Stimulated activated memory B cell treated with anti-CD40 and anti-IgM and Interleukin-4, amounts not matched to agents 10 μg/mL and 1 μg/mL and 100 μg/mL, for 72 hours (primary cell): ENCODE data around the gene BRS3.
"Not testable (repeated sequence)": the region's sequence is repeated elsewhere in the genome, so short reads cannot be mapped to it uniquely, and the experiment has no call there.

ENCODE experiments used
- ATAC-seq: fragments of 150-1000 bp; cut with Tn5 transposase; 2 replicates; pipeline ENCODE4 v1.10.0; 2021
- H3K27ac Mint-ChIP-seq: one replicate; pipeline ENCODE4 v1.8.0; 2022; ENCODE audit warnings: mild to moderate bottlenecking, mixed read lengths
- H3K27me3 Mint-ChIP-seq: one replicate; pipeline ENCODE4 v1.8.0; 2022; ENCODE audit warnings: mixed read lengths
- H3K36me3 Mint-ChIP-seq: one replicate; pipeline ENCODE4 v1.8.0; 2022; ENCODE audit warnings: mixed read lengths
- H3K4me1 Mint-ChIP-seq: one replicate; pipeline ENCODE4 v1.8.0; 2022; ENCODE audit warnings: mixed read lengths
- H3K4me3 Mint-ChIP-seq: one replicate; pipeline ENCODE4 v1.8.0; 2022; ENCODE audit warnings: mild to moderate bottlenecking, moderate library complexity, mixed read lengths
- H3K9me3 Mint-ChIP-seq: one replicate; pipeline ENCODE4 v1.8.0; 2022; ENCODE audit warnings: mixed read lengths

BRS3 gene

DNA sequence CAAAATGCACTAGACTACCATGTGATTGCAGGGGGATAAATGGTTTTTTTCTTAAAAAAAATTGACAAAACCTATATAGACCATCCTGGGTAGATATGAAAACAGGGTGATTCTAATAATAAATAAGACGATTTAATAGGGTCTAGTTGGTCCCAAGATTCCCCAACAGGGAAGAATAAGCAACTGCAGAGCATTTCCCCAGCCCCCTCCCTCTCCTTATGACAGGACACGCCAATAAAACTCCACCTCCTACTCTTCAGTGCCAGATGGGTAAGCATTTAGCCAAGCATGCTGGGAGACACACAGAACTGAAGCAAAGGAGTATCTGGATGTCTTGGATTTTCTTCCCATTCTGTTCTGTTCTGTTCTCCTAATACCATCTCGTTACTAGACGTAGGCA is at the start of gene BRS3:
TSS of gene BRS3 (plus strand) at position 301 of the 400 bp plus-strand sequence. CDS start 168 bp downstream, outside the sequence.
- no peaks in the 10 kb centered on the region for H3K9me3 Mint-ChIP-seq
- no peaks in the 10 kb centered on the region for H3K4me1 Mint-ChIP-seq
- no peaks in the 10 kb centered on the region for H3K27me3 Mint-ChIP-seq
- no peak for ATAC-seq
- H3K36me3 Mint-ChIP-seq, result no peaks in the 10 kb centered on the region
- H3K27ac Mint-ChIP-seq, result no peak within 1 kb of the TSS
- H3K4me3 Mint-ChIP-seq, result no peak within 1 kb of the TSS

DNA sequence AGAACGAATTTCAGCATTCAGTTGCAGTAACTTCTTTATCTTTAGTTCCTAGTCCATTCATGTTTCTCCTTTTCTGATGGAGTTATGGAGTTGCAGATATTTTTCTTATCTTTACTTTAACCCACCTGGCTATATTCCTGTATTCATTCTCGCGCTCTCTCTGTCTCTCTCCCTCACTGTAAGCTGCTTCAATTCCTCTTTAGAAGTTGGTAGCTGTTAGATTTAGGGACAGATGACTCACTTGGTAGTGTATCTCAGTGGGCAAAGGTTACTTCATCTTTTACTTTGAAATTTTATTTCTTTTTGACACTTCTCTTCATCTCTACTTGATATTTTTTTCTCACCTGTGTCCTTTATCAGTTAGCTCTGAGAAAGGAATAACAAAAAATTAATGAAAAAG is 49.6 kb upstream of the BRS3 start:
- Mint-ChIP-seq H3K27me3 (no peaks in the 10 kb centered on the region), H3K4me1 (no peaks in the 10 kb centered on the region), H3K27ac (no peak overlapping the region), H3K36me3 (no peaks in the 10 kb centered on the region), H3K9me3 (no peaks in the 10 kb centered on the region), H3K4me3 (no peak overlapping the region)
- ATAC-seq, result no peak

DNA sequence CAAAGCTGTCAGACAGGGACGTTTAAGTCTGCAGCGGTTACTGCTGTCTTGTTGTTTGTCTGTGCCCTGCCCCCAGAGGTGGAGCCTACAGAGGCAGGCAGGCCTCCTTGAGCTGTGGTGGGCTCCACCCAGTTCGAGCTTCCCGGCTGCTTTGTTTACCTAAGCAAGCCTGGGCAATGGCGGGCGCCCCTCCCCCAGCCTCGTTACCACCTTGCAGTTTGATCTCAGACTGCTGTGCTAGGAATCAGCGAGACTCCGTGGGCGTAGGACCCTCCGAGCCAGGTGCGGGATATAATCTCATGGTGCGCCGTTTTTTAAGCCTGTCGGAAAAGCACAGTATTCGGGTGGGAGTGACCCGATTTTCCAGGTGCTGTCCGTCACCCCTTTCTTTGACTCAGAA is 42.1 kb upstream of the BRS3 start:
- not testable (repeated sequence) for H3K27ac Mint-ChIP-seq, H3K36me3 Mint-ChIP-seq, ATAC-seq, H3K4me1 Mint-ChIP-seq, H3K4me3 Mint-ChIP-seq, H3K27me3 Mint-ChIP-seq, H3K9me3 Mint-ChIP-seq

DNA sequence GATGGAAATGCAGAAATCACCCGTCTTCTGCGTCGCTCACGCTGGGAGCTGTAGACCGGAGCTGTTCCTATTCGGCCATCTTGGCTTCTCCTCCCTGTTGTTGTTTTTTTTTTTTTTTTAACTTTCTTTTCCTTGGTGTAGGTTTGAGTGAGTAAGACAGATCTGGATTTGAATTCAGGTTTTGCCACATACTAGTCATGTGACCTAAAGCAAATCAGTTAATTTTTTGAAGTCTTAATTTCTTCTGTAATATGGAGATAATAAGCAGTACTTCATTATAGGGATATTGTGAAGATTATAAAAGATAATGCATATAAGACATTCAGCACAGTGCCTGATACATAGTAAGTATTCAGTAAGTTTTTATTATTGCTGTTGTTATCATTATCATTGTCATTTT is 41.5 kb upstream of the BRS3 start:
- no peak overlapping the region for H3K4me3 Mint-ChIP-seq
- no peak overlapping the region for H3K27ac Mint-ChIP-seq
- H3K4me1 Mint-ChIP-seq, result no peaks in the 10 kb centered on the region
- no peaks in the 10 kb centered on the region for H3K9me3 Mint-ChIP-seq
- H3K27me3 Mint-ChIP-seq, result no peaks in the 10 kb centered on the region
- no peaks in the 10 kb centered on the region for H3K36me3 Mint-ChIP-seq
- no peak for ATAC-seq

DNA sequence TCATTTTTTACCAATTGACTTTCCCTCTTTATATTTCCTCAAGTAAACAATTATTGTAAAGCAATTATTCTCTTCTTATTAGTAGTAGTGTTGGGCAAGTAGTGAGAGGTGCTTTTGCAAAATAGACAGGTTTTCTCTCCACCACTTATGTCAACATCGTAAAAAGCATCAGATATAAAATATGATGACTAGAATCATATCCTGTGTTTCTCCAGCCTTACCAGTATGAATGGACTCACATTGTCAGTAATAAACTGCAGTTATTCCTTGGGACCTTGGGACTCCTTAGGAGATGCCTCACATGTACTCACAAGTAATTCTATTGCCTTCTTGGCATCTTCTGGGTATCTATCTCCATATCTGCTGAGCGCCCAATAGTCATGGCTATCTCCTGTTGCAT is 40.4 kb upstream of the BRS3 start:
- ATAC-seq, result no peak
- Mint-ChIP-seq H3K9me3 (no peaks in the 10 kb centered on the region), H3K4me1 (no peaks in the 10 kb centered on the region), H3K27me3 (no peaks in the 10 kb centered on the region), H3K27ac (no peak overlapping the region), H3K36me3 (no peaks in the 10 kb centered on the region), H3K4me3 (no peak overlapping the region)

DNA sequence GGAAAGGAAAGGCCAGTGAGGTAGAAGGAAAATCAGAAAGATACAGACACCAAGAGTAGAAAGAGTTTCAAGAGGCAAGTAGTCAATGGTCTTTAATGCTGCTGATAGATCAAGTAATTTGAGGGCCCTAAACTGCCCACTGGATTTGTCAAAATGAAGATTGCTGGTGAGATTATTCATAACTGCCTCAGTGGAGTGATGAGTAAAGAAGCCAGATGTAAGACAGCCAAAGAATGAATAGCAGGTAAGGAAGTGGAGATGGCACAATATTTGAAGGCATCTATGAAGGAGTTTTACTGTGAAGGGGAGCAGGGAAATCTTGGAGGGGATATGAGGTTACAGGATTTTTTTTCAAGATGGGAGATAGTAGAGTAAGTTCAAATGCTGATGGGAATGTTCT is 39.8 kb upstream of the BRS3 start:
- Mint-ChIP-seq H3K4me3 (no peak overlapping the region), H3K9me3 (no peaks in the 10 kb centered on the region), H3K27ac (no peak overlapping the region), H3K27me3 (no peaks in the 10 kb centered on the region), H3K4me1 (no peaks in the 10 kb centered on the region), H3K36me3 (no peaks in the 10 kb centered on the region)
- ATAC-seq, result no peak

DNA sequence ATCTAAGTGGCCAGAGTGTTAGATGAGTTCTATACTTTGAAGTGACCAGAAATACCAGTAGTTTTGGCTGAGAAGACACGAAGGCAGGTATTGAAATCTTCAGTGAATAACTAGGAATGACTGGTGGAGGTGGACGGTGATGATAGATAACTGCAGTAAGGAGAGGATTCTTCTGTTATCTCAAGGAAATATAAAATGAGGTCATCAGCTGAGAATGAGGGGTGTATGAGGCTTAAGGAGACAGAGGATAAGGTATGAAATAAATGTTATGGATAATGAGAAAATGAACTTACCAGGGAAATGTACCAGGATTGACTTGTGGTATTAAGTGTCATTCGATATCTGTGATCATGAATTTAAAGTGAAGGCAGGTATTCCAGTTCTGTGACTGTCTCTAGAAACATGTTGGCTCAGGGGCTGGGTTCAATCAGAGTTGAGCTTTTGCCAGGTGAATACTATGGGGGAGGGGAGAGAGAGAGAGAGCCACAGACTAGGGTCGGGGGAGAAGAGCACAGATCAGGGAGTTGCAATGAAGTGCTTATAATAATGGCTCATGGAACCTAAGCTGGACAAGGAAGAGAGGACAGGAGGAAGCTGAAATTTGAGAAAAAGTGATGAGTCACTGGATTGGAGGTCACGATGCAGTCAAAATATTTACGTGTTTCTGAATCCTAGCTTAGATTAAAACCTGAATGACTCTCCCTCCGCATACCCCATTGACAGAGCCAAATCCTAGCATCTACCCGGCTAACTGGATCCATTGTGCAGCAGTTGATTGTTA is 37.5 kb upstream of the BRS3 start:
- Mint-ChIP-seq H3K27me3 (no peaks in the 10 kb centered on the region), H3K4me1 (no peaks in the 10 kb centered on the region), H3K9me3 (no peaks in the 10 kb centered on the region), H3K27ac (no peak overlapping the region), H3K36me3 (no peaks in the 10 kb centered on the region), H3K4me3 (no peak overlapping the region)
- ATAC-seq, result no peak

DNA sequence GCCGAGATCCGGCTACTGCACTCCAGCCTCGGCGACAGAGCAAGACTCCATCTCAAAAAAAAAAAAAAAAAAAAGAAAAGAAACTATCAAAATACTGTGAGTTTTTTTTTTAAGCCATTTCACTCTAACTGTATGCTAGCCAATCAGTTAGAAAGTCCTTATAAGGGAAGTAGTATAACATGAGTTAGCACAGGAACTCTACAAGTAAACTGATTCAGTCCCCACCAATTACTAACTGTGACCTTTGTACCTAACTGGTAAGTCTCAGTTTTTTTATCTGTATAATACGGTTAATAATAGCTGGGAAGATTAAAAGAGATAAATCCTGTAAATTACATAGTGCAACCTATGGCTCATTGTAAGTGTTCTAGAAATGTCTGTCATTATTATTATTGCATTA is 35.1 kb upstream of the BRS3 start:
- Mint-ChIP-seq H3K36me3 (no peaks in the 10 kb centered on the region), H3K27ac (no peak overlapping the region)
- no peak for ATAC-seq

DNA sequence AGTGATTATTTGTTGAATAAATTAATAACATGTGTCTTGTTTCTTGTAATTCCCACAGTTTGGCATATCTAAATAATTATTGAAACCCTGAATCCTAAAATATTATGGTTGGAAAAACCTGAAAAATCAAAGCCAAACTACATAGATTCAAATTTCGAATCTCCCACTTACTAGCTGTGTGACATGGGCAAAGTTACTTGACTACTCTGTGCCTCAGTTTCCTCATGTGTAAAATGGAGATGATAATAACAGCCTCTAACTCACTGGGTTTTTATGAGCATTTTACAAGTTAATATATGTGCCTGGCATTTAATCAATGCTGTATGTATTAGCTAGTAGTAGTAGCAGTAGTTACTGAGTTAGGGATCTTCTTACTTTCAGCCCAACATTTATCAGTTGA is 34.6 kb upstream of the BRS3 start:
- Mint-ChIP-seq H3K36me3 (no peaks in the 10 kb centered on the region), H3K4me1 (no peaks in the 10 kb centered on the region)

More for the DNA sequence above, 35.1 kb upstream of the BRS3 start:
- no peaks in the 10 kb centered on the region for H3K27me3 Mint-ChIP-seq
- no peak overlapping the region for H3K4me3 Mint-ChIP-seq
- no peaks in the 10 kb centered on the region for H3K9me3 Mint-ChIP-seq
- H3K4me1 Mint-ChIP-seq, result no peaks in the 10 kb centered on the region

DNA sequence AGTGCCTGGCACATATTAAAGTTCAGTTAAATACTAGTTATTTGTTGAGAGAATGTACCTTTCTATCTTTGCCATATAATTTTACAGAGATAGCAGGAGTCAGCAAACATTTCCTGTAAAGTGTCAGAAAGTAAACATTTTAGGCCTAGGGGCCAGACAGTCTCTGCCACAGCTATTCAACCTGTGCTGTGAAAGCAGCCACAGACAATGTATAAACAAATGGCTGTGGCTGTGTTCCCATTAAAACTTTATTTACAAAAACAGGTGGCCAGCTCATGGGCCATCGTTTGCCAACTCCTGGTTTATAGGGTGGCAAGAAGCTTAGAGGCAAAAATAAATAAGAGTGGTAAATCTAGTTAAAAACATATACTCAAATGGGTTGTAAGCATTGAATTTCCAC is 34.0 kb upstream of the BRS3 start:
- ATAC-seq, result no peak
- H3K9me3 Mint-ChIP-seq, result no peaks in the 10 kb centered on the region
- H3K27me3 Mint-ChIP-seq, result no peaks in the 10 kb centered on the region
- H3K27ac Mint-ChIP-seq, result no peak overlapping the region
- H3K4me1 Mint-ChIP-seq, result no peaks in the 10 kb centered on the region
- H3K4me3 Mint-ChIP-seq, result no peak overlapping the region
- H3K36me3 Mint-ChIP-seq, result no peaks in the 10 kb centered on the region

More for the DNA sequence above, 34.6 kb upstream of the BRS3 start:
- Mint-ChIP-seq H3K9me3 (no peaks in the 10 kb centered on the region), H3K27me3 (no peaks in the 10 kb centered on the region), H3K27ac (no peak overlapping the region), H3K4me3 (no peak overlapping the region)
- no peak for ATAC-seq

DNA sequence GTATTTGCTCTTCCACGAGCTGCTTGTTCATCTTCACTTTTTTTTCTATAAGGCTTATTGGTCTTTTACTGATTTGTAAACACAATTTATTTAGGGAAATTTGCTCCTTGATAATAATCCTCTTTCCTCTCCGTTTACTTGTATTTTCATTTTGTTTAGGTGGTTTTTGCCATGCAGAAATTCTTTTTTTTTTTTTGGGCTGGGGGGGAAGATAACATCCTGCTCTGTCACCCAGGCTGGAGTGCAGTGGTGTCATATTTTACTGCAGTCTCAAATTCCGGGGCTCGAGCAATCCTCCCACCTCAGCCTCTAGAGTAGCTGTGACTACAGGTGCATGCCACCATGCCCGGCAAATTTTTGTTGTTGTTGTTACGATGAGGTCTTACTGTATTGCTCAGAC is 31.6 kb upstream of the BRS3 start:
- H3K36me3 Mint-ChIP-seq, result no peaks in the 10 kb centered on the region
- H3K27ac Mint-ChIP-seq, result no peak overlapping the region
- H3K9me3 Mint-ChIP-seq, result no peaks in the 10 kb centered on the region
- no peak overlapping the region for H3K4me3 Mint-ChIP-seq
- no peaks in the 10 kb centered on the region for H3K27me3 Mint-ChIP-seq
- no peaks in the 10 kb centered on the region for H3K4me1 Mint-ChIP-seq
- ATAC-seq, result no peak

DNA sequence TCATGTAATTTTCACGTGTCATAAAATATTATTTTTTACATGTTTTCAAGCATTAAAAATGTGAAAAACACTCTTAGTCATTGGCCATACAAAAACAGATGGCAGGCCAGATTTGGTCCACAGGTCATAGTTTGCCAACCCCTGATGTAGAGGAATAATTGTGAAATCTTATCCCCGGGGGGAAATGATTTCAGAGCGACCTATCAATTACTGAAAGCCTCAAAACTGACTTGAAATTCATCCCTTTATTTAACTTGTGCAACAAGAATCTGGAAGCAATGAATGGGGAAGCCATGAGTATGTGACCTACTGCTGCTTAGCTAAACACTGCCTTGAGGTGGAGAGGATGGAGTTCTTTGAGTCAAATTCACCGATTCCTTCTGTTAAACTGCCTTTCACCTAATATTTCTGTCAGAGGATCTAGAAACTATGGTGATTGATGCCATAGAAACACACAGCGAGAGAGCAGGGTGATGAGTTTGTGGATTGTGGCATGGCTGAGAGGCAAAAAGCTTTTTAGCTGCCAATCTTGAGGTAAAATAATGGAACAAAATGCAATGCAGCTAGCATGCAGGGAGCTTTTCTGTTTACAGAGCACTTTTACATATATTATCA is 30.3 kb upstream of the BRS3 start:
- H3K27me3 Mint-ChIP-seq, result no peaks in the 10 kb centered on the region
- H3K4me1 Mint-ChIP-seq, result no peaks in the 10 kb centered on the region
- no peak for ATAC-seq
- H3K9me3 Mint-ChIP-seq, result no peaks in the 10 kb centered on the region
- H3K36me3 Mint-ChIP-seq, result no peaks in the 10 kb centered on the region
- no peak overlapping the region for H3K4me3 Mint-ChIP-seq
- no peak overlapping the region for H3K27ac Mint-ChIP-seq

DNA sequence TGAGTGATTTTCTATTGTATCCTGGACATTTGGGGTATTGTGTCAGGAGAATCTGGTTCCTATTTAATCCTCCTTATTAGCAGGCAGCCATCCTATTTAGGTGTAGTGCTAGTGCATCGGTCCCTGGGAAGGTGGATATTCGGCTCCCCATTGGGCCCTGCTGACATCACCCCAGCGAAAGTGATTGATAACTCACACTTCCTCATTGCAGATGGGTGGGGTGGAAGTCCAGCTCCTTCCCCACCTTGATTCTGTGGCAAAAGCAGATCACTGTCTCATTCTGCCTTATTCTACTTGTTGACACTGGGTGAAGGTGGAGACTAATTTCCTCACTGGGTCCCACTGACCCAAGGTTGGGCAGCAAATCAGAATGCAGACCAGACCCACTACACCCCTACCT is 23.2 kb upstream of the BRS3 start:
- Mint-ChIP-seq H3K36me3 (no peaks in the 10 kb centered on the region), H3K9me3 (no peaks in the 10 kb centered on the region), H3K4me3 (no peak overlapping the region), H3K4me1 (no peaks in the 10 kb centered on the region), H3K27me3 (no peaks in the 10 kb centered on the region), H3K27ac (no peak overlapping the region)
- no peak for ATAC-seq

DNA sequence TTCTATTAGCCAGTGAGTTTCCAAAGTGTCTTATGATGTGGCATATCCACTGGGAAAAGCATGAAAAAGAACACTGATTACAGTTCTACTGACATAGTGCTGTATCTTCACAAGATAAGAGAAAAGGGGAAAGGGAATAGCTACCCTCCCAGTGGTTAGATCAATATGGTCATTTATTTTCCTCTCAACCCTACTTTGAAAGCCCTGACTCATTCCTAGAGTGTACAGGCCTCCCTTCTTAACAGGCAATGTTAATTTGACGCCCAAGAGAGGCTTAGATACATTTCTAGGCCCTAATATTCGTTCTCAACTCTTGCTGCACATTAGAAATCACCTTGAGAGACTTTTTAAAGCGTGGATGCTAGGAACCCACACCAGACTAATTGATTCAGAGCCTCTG is 20.4 kb upstream of the BRS3 start:
- no peaks in the 10 kb centered on the region for H3K36me3 Mint-ChIP-seq
- H3K9me3 Mint-ChIP-seq, result no peaks in the 10 kb centered on the region
- ATAC-seq, result no peak
- H3K4me3 Mint-ChIP-seq, result no peak overlapping the region
- H3K4me1 Mint-ChIP-seq, result no peaks in the 10 kb centered on the region
- no peaks in the 10 kb centered on the region for H3K27me3 Mint-ChIP-seq
- no peak overlapping the region for H3K27ac Mint-ChIP-seq

DNA sequence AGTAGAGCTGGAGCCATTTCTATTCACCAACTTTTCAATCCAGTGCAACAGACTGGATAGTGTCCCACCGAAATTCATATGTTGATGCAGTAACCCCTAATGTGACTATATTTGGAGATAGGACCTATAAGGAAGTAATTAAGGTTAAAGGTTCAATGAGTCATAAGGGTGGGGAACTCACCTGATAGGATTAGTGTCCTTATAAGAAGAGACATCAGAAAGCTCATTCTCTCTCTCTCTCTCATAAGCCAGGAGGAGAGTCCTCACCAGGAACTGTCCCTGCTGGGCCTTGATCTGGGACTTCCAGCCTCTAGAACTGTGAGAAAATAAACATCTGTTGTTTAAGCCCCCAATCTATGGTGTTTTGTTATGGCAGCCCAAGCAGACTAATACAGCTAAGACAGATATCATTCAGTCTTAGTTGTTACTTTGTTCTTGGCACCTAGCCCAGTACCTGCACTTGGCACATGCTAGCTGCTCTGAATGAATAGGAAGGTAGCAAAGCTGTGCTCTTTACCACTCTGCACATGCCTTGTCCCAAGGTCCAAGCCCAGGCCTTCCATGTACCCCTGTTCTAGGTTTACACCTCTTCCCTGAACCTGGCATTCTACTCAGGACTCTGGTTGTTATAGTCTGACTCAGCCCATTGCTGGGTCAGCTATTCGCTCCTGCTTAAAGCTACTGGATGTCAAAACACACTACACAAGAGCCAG is 19.2 kb upstream of the BRS3 start:
- no peak for ATAC-seq
- H3K36me3 Mint-ChIP-seq, result no peaks in the 10 kb centered on the region
- H3K27me3 Mint-ChIP-seq, result no peaks in the 10 kb centered on the region
- no peaks in the 10 kb centered on the region for H3K4me1 Mint-ChIP-seq
- no peak overlapping the region for H3K27ac Mint-ChIP-seq
- H3K9me3 Mint-ChIP-seq, result peaks cover 2% of the 10 kb centered on the region
- no peak overlapping the region for H3K4me3 Mint-ChIP-seq

DNA sequence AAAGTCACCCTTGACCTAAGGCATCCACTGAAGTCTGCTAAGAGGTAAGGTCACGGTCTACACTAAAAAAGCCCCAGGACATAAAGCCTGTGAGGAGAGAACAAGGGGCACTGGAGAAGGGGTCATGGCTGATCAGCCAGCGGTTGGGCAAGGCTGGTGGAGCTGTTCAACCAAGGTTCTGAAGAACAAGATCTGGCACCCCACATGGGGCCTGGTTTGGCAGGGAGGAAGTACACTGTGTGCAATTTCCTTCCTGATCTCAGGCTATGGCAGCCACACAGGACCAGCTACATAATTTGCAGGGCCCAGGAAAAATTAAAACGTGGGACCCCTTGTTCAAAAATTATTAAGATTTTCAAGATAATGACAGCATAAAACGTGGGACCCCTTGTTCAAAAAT is 14.1 kb upstream of the BRS3 start:
- H3K36me3 Mint-ChIP-seq, result no peaks in the 10 kb centered on the region
- H3K9me3 Mint-ChIP-seq, result peaks cover 2% of the 10 kb centered on the region
- H3K4me1 Mint-ChIP-seq, result no peaks in the 10 kb centered on the region
- ATAC-seq, result no peak
- H3K4me3 Mint-ChIP-seq, result no peak overlapping the region
- H3K27me3 Mint-ChIP-seq, result no peaks in the 10 kb centered on the region
- H3K27ac Mint-ChIP-seq, result no peak overlapping the region
